GM19324 (cell line): ENCODE results near the gene TCERG1L.
"Not testable (repeated sequence)": the region's sequence is repeated elsewhere in the genome, so short reads cannot be mapped to it uniquely, and the experiment has no call there.

Source experiments
- ATAC-seq: cut with Tn5 transposase; IDR thresholded peaks from one replicate; pipeline ENCODE4 v1.9.1; 2021; ENCODE audit warnings: mild to moderate bottlenecking, moderate library complexity; ENCODE audit not compliant: unreplicated experiment, low FRiP score

The TCERG1L gene

GRCh38 chr10:131311661-131312477, at the start of gene TCERG1L:
TSS of gene TCERG1L (minus strand) at chr10:131311721. CDS start at chr10:131311635, 86 bp downstream.
- ATAC-seq: no peak

- ATAC-seq: no peak
Observed at GRCh38 chr10:131358741-131359442, 47.4 kb upstream of the TCERG1L start.

- ATAC-seq: no peak
Observed at GRCh38 chr10:131356442-131356841, 44.9 kb upstream of the TCERG1L start.

GRCh38 chr10:131355881-131356280, 44.4 kb upstream of the TCERG1L start:
- no peak for ATAC-seq

DNA sequence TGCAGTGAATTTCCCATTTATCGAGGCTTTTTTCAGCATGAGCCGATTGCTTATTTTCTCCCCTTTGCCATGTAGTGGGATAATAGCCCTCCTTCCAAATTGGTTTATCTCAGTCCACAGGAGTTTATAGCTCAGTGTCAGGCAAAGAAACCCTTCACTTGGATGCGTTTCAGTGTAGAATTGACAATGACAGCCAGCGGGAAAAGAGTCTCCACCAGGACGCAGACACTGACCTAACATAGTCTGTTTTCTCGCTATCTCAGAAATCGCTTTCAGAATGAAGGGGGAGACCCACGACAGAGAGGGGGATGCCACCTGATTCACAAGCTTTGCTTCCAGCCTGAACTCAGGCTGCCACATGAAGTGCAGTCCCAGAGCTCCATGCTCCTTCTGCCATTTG, 43.5 kb upstream of the TCERG1L start:
- no peak for ATAC-seq

- ATAC-seq: no peak
Observed at GRCh38 chr10:131354380-131354779, 42.9 kb upstream of the TCERG1L start.

DNA sequence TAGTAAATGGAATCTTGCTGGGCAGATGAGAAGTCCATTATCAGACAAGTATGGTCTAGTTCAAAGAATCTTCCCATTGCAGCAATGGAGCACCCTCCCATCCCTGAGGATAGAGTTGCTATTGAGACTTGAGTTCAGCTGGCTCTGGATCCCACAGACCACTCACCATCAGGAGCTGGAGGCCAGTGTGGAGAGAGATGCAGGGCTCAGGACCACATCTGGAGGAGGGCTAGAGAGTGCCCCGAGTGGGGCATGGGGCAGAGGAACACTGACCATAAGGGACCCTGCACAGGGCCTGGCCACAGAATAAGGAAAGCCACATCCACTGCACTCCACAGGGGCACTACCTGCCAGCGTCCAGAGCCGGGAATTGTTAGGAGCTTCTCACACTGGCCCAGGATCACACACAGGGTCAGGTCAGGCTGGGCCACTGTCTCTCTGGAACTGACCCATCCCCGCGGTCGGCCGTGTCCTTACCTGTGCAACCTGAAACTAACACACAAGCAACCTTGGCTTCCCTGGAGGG, 41.3 kb upstream of the TCERG1L start:
- ATAC-seq: no peak

GRCh38 chr10:131350660-131351059, 39.1 kb upstream of the TCERG1L start:
- ATAC-seq: no peak

DNA sequence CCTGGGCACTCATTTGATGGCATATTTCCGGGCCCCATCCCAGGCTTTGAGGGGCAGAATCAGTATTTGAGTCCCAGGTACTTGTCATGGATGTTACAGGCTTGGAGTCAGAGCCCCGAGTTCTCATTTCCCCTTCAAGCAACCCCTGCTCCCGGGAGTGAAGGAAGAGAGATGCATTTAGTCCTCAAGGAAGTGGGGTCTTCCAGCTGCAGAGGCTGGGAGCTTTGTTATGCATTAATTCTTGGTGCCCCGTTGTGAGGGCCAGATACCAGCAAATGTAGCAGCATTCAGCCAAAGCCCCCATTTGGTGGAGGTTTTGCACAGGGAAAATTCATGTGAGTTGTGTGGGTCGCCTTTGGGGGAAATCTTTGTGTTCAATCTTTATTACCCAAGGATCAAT, 38.7 kb upstream of the TCERG1L start:
- ATAC-seq: no peak

GRCh38 chr10:131346456-131346855, 34.9 kb upstream of the TCERG1L start:
- ATAC-seq: no peak

DNA sequence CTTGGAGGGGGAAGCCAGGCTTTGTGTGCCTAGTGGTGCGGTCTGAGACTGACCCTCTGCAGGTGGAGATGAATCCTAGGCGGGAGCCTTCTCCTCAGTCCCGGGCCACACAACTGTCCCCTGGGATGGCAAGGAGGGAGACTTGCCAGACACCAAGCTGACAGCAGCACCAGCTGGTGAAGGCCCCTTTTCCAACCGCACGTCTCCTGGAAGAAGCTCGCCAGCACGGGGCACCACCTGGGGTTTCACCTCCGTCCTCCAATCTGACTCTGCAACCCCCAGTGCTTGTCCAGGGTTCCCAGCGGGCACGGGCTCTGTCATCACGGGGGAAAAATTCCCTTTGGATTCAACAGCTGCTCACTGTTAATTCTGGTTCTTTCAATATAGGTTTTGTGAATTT, 34.2 kb upstream of the TCERG1L start:
- no peak for ATAC-seq

GRCh38 chr10:131344747-131345146, 33.2 kb upstream of the TCERG1L start:
- ATAC-seq: no peak

DNA sequence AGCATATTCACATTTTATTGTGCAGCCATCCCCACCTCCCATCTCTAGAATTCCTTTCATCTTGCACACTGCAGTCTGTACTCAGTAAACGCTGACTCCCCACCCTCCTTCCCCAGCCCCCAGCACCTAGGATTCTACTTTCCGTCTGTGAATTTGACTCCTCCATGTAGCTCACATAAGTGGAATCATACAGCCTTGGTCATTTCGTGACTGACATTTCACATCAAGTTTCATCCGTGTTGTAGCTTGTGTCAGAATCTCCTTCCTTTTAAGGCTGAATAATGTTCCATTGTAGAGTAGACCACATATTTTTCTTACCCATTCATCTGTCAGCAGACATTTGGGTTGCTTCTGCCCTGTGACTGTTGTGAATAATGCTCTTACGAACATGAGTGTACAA, 26.2 kb upstream of the TCERG1L start:
- ATAC-seq: no peak

GRCh38 chr10:131332821-131333220, 21.3 kb upstream of the TCERG1L start:
- no peak for ATAC-seq

GRCh38 chr10:131323880-131324279, 12.4 kb upstream of the TCERG1L start:
- no peak for ATAC-seq

DNA sequence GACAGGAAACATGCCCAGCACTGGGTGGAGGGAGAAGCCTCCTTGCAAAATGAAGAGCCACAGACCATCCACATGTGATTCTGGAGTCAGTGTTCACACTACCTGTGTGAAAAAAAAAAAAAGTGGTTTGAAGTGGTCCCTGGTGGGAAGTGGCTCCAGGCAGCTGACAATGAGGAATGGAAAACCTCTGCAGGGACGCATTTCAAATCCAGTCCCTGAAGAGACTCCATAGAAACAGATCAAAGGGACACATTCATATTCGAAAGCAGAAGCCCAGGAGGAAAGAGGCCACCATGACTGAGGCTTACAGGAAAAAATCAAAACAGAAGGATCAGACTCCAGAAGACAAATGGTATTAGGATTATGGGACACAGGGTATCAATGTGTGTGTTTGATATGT, 11.5 kb upstream of the TCERG1L start:
- no peak for ATAC-seq

- not testable (repeated sequence) for ATAC-seq
Observed at GRCh38 chr10:131322575-131322974, 11.1 kb upstream of the TCERG1L start.

GRCh38 chr10:131320860-131321604, 9.5 kb upstream of the TCERG1L start:
- no peak for ATAC-seq

GRCh38 chr10:131318814-131319213, 7.3 kb upstream of the TCERG1L start:
- ATAC-seq: no peak

DNA sequence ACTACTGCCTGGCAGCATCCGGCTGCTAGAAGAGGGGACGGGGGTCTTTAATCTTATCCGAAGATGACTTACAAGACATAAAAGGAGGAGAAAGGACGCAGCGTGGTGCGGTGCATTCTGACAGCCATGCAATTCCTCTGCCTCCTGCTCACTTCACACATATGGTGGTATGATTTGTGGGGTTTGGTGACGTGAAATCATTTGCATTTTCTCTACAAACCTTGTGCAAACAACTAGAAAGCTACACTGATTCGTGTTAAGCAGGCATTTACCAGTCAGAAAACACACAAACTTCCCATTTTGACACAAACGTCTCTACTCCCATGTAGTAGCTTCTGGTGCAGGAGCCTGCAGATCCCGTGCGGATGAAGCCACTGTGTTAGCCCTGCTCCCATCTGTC, 6.8 kb upstream of the TCERG1L start:
- no peak for ATAC-seq
